Coronary artery (tissue), 2 donors: ENCODE results near the gene TRIM8.

ENCODE experiments used
- DNase-seq: peaks from one replicate; pipeline ENCODE4 v3.0.0-alpha.2; 2017; ENCODE audit warnings: low spot score
- H3K27ac ChIP-seq, 2 donors: fragments of 200-600 bp; sonication (generic); one replicate each; pipeline ENCODE4 v1.5.1; 2016 to 2019
- H3K4me3 ChIP-seq: fragments of 200-600 bp; sonication (generic); 2 replicates; pipeline ENCODE4 v1.5.1; 2016; ENCODE audit warnings: mild to moderate bottlenecking, moderate library complexity
- CTCF ChIP-seq: fragments of 200-600 bp; sonication (generic); IDR thresholded peaks from one replicate; pipeline ENCODE4 v1.5.1; 2019; ENCODE audit warnings: antibody characterized with exemption

Gene TRIM8

DNA sequence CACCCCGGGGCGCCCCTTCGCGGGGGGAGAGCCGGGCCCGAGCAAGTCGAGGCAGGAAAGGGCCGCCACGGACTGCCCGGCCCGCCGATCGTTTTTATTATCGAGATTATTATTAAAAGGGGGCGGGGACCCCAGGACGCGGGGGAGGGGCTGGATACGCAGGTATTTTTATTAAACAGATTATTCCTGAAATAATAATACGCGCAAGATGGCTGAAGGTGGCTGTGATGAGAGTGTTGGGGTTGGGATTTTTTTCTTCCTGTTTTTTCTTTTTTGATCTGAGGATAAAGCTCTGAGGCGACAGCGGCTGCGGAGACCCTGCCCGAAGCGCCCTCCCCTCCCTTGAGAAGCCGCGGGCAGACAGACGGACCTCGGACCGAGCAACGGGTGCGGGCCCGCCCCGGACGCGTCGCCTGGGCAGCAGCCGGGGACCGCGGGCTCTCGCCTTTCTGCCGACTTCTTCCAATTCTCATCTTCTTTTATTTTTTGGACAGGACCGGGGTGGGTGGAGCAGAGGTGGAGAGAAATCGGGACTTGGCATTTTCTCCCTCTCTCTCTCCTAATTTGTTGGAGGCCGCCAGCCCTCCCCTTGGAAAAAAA, 1.4 kb upstream of the TRIM8 start:
- DNase-seq = peak; percentile 84
- no peak for TF ChIP-seq CTCF

GRCh38 chr10:102643336-102644065, 778 bp upstream of the TRIM8 start:
- no peak for DNase-seq
- peak overlapping the region; percentile 77 for H3K4me3 ChIP-seq
- TF ChIP-seq CTCF = no peak
- H3K27ac ChIP-seq = peak overlapping the region; percentile 93 to 100

More for the DNA sequence above, 1.4 kb upstream of the TRIM8 start:
- Histone ChIP-seq H3K4me3 (peak overlapping the region; percentile 77), H3K27ac (peak overlapping the region; percentile 93 to 100)

GRCh38 chr10:102644646-102645387, 538 bp downstream of the TRIM8 start:
- TF ChIP-seq CTCF = peak; percentile 41
- Histone ChIP-seq H3K27ac (peak overlapping the region; percentile 93 to 100), H3K4me3 (peak overlapping the region; percentile 77)
- DNase-seq = peak; percentile 89

DNA sequence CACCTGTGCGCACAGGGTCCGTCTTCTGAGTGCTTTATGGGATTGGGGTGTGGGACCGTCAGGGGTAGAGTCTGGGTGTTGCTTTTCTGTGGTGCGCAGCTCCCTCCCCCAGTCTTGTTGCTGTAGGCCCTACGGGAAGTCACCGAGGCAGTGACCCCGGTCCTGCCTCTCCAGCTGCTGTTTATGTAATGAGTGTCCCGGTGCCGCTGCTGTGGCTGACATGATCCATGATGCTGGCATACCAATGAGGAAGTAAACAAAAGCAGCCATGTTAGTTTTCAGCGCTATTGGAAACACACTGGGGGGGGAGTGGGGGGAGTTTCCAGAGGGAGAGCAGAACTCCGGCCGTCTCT, 1.1 kb downstream of the TRIM8 start:
- Histone ChIP-seq H3K27ac (peak overlapping the region; percentile 93 to 100), H3K4me3 (peak overlapping the region; percentile 77)
- TF ChIP-seq CTCF = no peak
- DNase-seq = peak; percentile 90

GRCh38 chr10:102645741-102646609, 1.7 kb downstream of the TRIM8 start:
- Histone ChIP-seq H3K4me3 (peak overlapping the region; percentile 77), H3K27ac (peak overlapping the region; percentile 93 to 100)
- peak; percentile 99 for DNase-seq
- TF ChIP-seq CTCF = no peak

DNA sequence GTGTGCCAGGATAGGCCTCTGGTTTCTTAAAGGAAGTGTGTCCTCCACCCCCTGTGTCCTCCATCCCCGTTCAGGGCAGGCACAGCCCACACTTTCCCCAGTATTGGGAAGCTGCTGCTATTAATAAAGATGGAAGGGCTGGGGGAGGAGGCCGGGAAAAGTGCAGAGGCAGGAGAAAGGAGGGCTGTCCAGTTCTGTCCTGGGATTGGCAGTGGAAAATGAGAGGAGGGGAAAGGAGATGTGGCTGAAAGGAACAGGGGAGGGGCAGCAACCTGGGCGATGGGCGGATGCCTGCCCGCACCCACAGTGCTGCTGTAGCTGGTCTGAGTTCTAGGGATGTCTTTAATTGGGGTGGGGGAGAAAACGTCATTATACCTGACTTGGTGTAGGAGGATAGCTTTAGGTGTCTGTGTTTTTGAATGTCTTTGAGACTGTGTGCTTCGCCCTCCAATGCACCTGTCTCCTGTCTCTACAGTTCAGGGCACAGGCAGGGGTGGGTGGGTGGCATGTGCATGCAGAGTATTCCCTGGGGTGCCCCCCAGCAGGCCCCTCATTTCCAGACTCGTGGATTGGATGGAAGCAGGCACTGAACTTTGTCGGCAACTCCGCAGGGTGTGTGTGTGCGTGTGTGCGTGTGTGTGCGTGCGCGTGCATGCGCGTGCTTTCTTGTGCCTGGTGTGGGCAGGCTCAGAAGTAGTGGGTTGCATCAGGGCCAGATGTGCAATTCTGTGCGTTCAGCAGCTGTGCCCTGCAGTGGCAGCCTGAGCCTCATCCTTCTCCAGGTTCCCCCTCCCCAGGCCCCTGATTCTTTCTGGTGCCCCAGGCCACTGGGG, 2.5 kb downstream of the TRIM8 start:
- peak; percentile 88 for DNase-seq
- no peak for TF ChIP-seq CTCF
- peak overlapping the region; percentile 93 to 100 for H3K27ac ChIP-seq
- peak overlapping the region; percentile 77 for H3K4me3 ChIP-seq
